ENCODE data around the gene EGFR. TPM values are rescaled to one million over a fixed set of nuclear protein-coding genes. Genes with fewer than 3 reads are reported as not detected.

EGFR gene
- total RNA-seq, 2 donors from 2014 or later = 21.1 to 22.5 TPM

DNA sequence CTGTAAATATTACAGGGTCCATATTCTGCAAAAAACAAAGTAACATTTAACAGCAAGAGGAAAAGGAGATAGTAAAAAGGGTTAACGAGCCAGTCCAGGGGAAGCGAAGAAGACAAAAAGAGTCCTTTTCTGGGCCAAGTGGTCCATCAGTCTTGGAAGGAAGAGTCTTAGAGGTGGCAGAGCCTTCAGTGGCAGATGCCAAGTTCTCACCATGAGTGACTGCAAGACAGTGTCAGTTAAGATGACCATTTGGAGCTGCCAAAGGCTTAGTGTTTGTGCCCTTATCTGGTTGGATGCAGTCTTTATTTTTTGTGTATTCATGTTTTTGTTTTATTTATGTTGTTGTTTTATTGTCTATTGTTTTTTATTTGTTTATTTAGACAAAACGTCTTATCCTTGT lies 220.6 kb downstream of the EGFR start:
- Histone ChIP-seq H3K27me3 (no peaks in the 10 kb centered on the region), H3K4me1 (no peaks in the 10 kb centered on the region), H3K4me3 (no peak overlapping the region), H3K9me3 (no peaks in the 10 kb centered on the region), H3K27ac (no peak overlapping the region), H3K36me3 (no peaks in the 10 kb centered on the region)
- TF ChIP-seq CTCF (IDR thresholded peaks at IDR 0.05) = no peak
- DNase-seq (ENCODE audit: low spot score) = peak; percentile 23

- H3K27ac ChIP-seq = no peak overlapping the region
- no peaks in the 10 kb centered on the region for H3K9me3 ChIP-seq
- no peaks in the 10 kb centered on the region for H3K27me3 ChIP-seq
- no peaks in the 10 kb centered on the region for H3K4me1 ChIP-seq
- no peak overlapping the region for H3K4me3 ChIP-seq
- TF ChIP-seq CTCF (IDR thresholded peaks at IDR 0.05) = no peak
- no peaks in the 10 kb centered on the region for H3K36me3 ChIP-seq
- DNase-seq (ENCODE audit: low spot score) = peak; percentile 48
Observed at GRCh38 chr7:55240418-55241142, 221.8 kb downstream of the EGFR start.

- no peak for TF ChIP-seq CTCF (IDR thresholded peaks at IDR 0.05)
- Histone ChIP-seq H3K4me1 (no peaks in the 10 kb centered on the region), H3K36me3 (no peaks in the 10 kb centered on the region), H3K9me3 (no peaks in the 10 kb centered on the region), H3K4me3 (no peak overlapping the region), H3K27ac (no peak overlapping the region), H3K27me3 (no peaks in the 10 kb centered on the region)
- peak; percentile 13 for DNase-seq (ENCODE audit: low spot score)
Observed at GRCh38 chr7:55241958-55242357, 223.1 kb downstream of the EGFR start.

DNA sequence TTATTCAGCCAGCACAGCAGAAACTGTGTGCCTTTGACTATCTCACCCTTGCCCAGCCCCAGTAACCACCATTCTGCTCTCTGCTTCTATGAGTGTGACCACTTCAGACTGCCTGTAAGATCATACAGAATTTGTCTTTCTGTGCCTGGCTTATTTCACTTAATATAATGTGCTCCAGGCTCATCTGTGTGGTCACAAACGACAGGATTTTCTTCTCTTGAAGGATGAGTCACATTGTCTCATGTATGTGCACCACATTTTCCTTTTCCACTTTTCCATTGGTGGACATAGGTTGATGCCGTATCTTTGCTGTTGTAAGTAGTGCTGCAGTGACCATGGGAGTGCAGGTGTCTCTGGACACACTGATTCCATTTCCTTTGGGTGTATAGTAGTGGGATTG lies 223.8 kb downstream of the EGFR start:
- Histone ChIP-seq H3K27me3 (no peaks in the 10 kb centered on the region), H3K36me3 (no peaks in the 10 kb centered on the region), H3K4me3 (no peak overlapping the region), H3K27ac (no peak overlapping the region), H3K4me1 (no peaks in the 10 kb centered on the region), H3K9me3 (no peaks in the 10 kb centered on the region)
- peak; percentile 18 for DNase-seq (ENCODE audit: low spot score)
- no peak for TF ChIP-seq CTCF (IDR thresholded peaks at IDR 0.05)

- Histone ChIP-seq H3K4me3 (no peak overlapping the region), H3K36me3 (no peaks in the 10 kb centered on the region), H3K4me1 (no peaks in the 10 kb centered on the region), H3K27ac (no peak overlapping the region), H3K9me3 (no peaks in the 10 kb centered on the region), H3K27me3 (no peaks in the 10 kb centered on the region)
- no peak for TF ChIP-seq CTCF (IDR thresholded peaks at IDR 0.05)
- DNase-seq (ENCODE audit: low spot score) = peak; percentile 50
Observed at GRCh38 chr7:55244006-55244745, 225.4 kb downstream of the EGFR start.
